ENCODE data around the gene GALNT9. TPM values are rescaled to one million over a fixed set of nuclear protein-coding genes. Genes with fewer than 3 reads are reported as not detected.

Gene GALNT9
- polyA plus RNA-seq, 1 donor = 4.5 TPM

GRCh38 chr12:132208153-132208823 is 121.1 kb downstream of the GALNT9 start:
- Histone ChIP-seq H3K4me1 (ENCODE audit: control insufficient read depth, insufficient read depth, low read length) (peaks cover 2% of the 10 kb centered on the region), H3K36me3 (ENCODE audit: control insufficient read depth, insufficient read depth, low read length) (no peaks in the 10 kb centered on the region), H3K27ac (ENCODE audit: low read length) (no peak overlapping the region), H3K9me3 (ENCODE audit: control insufficient read depth, low read depth, low read length) (peaks cover 14% of the 10 kb centered on the region), H3K4me3 (ENCODE audit: low read length) (no peak overlapping the region), H3K27me3 (ENCODE audit: control insufficient read depth, insufficient read depth, low read length) (peaks cover 39% of the 10 kb centered on the region)
- WGBS (ENCODE audit: insufficient coverage, low lambda C conversion rate) = no CpG with 5 or more reads among the region's 15 CpGs
- DNase-seq = no peak

GRCh38 chr12:132207083-132207775 is 122.2 kb downstream of the GALNT9 start:
- no CpG with 5 or more reads among the region's 36 CpGs for WGBS (ENCODE audit: insufficient coverage, low lambda C conversion rate)
- no peaks in the 10 kb centered on the region for H3K36me3 ChIP-seq (ENCODE audit: control insufficient read depth, insufficient read depth, low read length)
- peaks cover 44% of the 10 kb centered on the region for H3K27me3 ChIP-seq (ENCODE audit: control insufficient read depth, insufficient read depth, low read length)

GRCh38 chr12:132206046-132206434 is 123.3 kb downstream of the GALNT9 start:
- no peak for DNase-seq
- Histone ChIP-seq H3K27me3 (ENCODE audit: control insufficient read depth, insufficient read depth, low read length) (peaks cover 44% of the 10 kb centered on the region), H3K4me1 (ENCODE audit: control insufficient read depth, insufficient read depth, low read length) (peaks cover 2% of the 10 kb centered on the region), H3K4me3 (ENCODE audit: low read length) (no peak overlapping the region), H3K27ac (ENCODE audit: low read length) (no peak overlapping the region), H3K9me3 (ENCODE audit: control insufficient read depth, low read depth, low read length) (peaks cover 9% of the 10 kb centered on the region), H3K36me3 (ENCODE audit: control insufficient read depth, insufficient read depth, low read length) (no peaks in the 10 kb centered on the region)
- no CpG with 5 or more reads among the region's 14 CpGs for WGBS (ENCODE audit: insufficient coverage, low lambda C conversion rate)

More at GRCh38 chr12:132207083-132207775, 122.2 kb downstream of the GALNT9 start:
- Histone ChIP-seq H3K4me3 (ENCODE audit: low read length) (no peak overlapping the region), H3K27ac (ENCODE audit: low read length) (no peak overlapping the region), H3K4me1 (ENCODE audit: control insufficient read depth, insufficient read depth, low read length) (peaks cover 2% of the 10 kb centered on the region), H3K9me3 (ENCODE audit: control insufficient read depth, low read depth, low read length) (peaks cover 14% of the 10 kb centered on the region)
- no peak for DNase-seq

GRCh38 chr12:132205271-132206045 is 123.9 kb downstream of the GALNT9 start:
- Histone ChIP-seq H3K4me1 (ENCODE audit: control insufficient read depth, insufficient read depth, low read length) (peaks cover 2% of the 10 kb centered on the region), H3K9me3 (ENCODE audit: control insufficient read depth, low read depth, low read length) (peaks cover 9% of the 10 kb centered on the region), H3K4me3 (ENCODE audit: low read length) (no peak overlapping the region), H3K27ac (ENCODE audit: low read length) (no peak overlapping the region), H3K27me3 (ENCODE audit: control insufficient read depth, insufficient read depth, low read length) (peaks cover 44% of the 10 kb centered on the region), H3K36me3 (ENCODE audit: control insufficient read depth, insufficient read depth, low read length) (no peaks in the 10 kb centered on the region)
- no CpG with 5 or more reads among the region's 53 CpGs for WGBS (ENCODE audit: insufficient coverage, low lambda C conversion rate)
- no peak for DNase-seq

- peaks cover 2% of the 10 kb centered on the region for H3K4me1 ChIP-seq (ENCODE audit: control insufficient read depth, insufficient read depth, low read length)
- no peak for DNase-seq
- H3K4me3 ChIP-seq (ENCODE audit: low read length) = no peak overlapping the region
- WGBS (ENCODE audit: insufficient coverage, low lambda C conversion rate) = no CpG with 5 or more reads among the region's 20 CpGs
- H3K27me3 ChIP-seq (ENCODE audit: control insufficient read depth, insufficient read depth, low read length) = peaks cover 44% of the 10 kb centered on the region
- H3K27ac ChIP-seq (ENCODE audit: low read length) = no peak overlapping the region
- no peaks in the 10 kb centered on the region for H3K36me3 ChIP-seq (ENCODE audit: control insufficient read depth, insufficient read depth, low read length)
- peaks cover 6% of the 10 kb centered on the region for H3K9me3 ChIP-seq (ENCODE audit: control insufficient read depth, low read depth, low read length)
Observed at GRCh38 chr12:132204793-132205270, 124.6 kb downstream of the GALNT9 start.

GRCh38 chr12:132204063-132204792 is 125.2 kb downstream of the GALNT9 start:
- no CpG with 5 or more reads among the region's 33 CpGs for WGBS (ENCODE audit: insufficient coverage, low lambda C conversion rate)
- DNase-seq = no peak
- Histone ChIP-seq H3K36me3 (ENCODE audit: control insufficient read depth, insufficient read depth, low read length) (no peaks in the 10 kb centered on the region), H3K9me3 (ENCODE audit: control insufficient read depth, low read depth, low read length) (peaks cover 6% of the 10 kb centered on the region), H3K27me3 (ENCODE audit: control insufficient read depth, insufficient read depth, low read length) (peaks cover 44% of the 10 kb centered on the region), H3K4me1 (ENCODE audit: control insufficient read depth, insufficient read depth, low read length) (peaks cover 2% of the 10 kb centered on the region), H3K27ac (ENCODE audit: low read length) (no peak overlapping the region), H3K4me3 (ENCODE audit: low read length) (no peak overlapping the region)

GRCh38 chr12:132202929-132203721 is 126.3 kb downstream of the GALNT9 start:
- H3K27me3 ChIP-seq (ENCODE audit: control insufficient read depth, insufficient read depth, low read length) = peaks cover 44% of the 10 kb centered on the region
- peaks cover 2% of the 10 kb centered on the region for H3K4me1 ChIP-seq (ENCODE audit: control insufficient read depth, insufficient read depth, low read length)
- no peak for DNase-seq
- H3K9me3 ChIP-seq (ENCODE audit: control insufficient read depth, low read depth, low read length) = peaks cover 3% of the 10 kb centered on the region
- no CpG with 5 or more reads among the region's 42 CpGs for WGBS (ENCODE audit: insufficient coverage, low lambda C conversion rate)
- no peaks in the 10 kb centered on the region for H3K36me3 ChIP-seq (ENCODE audit: control insufficient read depth, insufficient read depth, low read length)
- H3K4me3 ChIP-seq (ENCODE audit: low read length) = no peak overlapping the region
- H3K27ac ChIP-seq (ENCODE audit: low read length) = no peak overlapping the region

GRCh38 chr12:132201391-132202120 is 127.8 kb downstream of the GALNT9 start:
- no CpG with 5 or more reads among the region's 23 CpGs for WGBS (ENCODE audit: insufficient coverage, low lambda C conversion rate)
- peaks cover 37% of the 10 kb centered on the region for H3K27me3 ChIP-seq (ENCODE audit: control insufficient read depth, insufficient read depth, low read length)

GRCh38 chr12:132200800-132201199 is 128.6 kb downstream of the GALNT9 start:
- no CpG with 5 or more reads among the region's 19 CpGs for WGBS (ENCODE audit: insufficient coverage, low lambda C conversion rate)
- Histone ChIP-seq H3K27ac (ENCODE audit: low read length) (no peak overlapping the region), H3K4me1 (ENCODE audit: control insufficient read depth, insufficient read depth, low read length) (peaks cover 2% of the 10 kb centered on the region), H3K36me3 (ENCODE audit: control insufficient read depth, insufficient read depth, low read length) (no peaks in the 10 kb centered on the region), H3K9me3 (ENCODE audit: control insufficient read depth, low read depth, low read length) (peaks cover 3% of the 10 kb centered on the region), H3K27me3 (ENCODE audit: control insufficient read depth, insufficient read depth, low read length) (peaks cover 31% of the 10 kb centered on the region), H3K4me3 (ENCODE audit: low read length) (no peak overlapping the region)
- no peak for DNase-seq

More at GRCh38 chr12:132201391-132202120, 127.8 kb downstream of the GALNT9 start:
- Histone ChIP-seq H3K9me3 (ENCODE audit: control insufficient read depth, low read depth, low read length) (peaks cover 3% of the 10 kb centered on the region), H3K27ac (ENCODE audit: low read length) (no peak overlapping the region), H3K4me1 (ENCODE audit: control insufficient read depth, insufficient read depth, low read length) (peaks cover 2% of the 10 kb centered on the region), H3K36me3 (ENCODE audit: control insufficient read depth, insufficient read depth, low read length) (no peaks in the 10 kb centered on the region), H3K4me3 (ENCODE audit: low read length) (no peak overlapping the region)
- no peak for DNase-seq

All from large intestine (tissue), 3 donors.